ES-I3 (cell line): Measurements from ENCODE around the gene MFSD6.
"Not testable (repeated sequence)": the region's sequence is repeated elsewhere in the genome, so short reads cannot be mapped to it uniquely, and the experiment has no call there.

Experiments
- H3K36me3 ChIP-seq: 2 replicates; pipeline ENCODE4 v1.6.1; 2013; ENCODE audit warnings: mild to moderate bottlenecking, low read length, control low read depth, moderate library complexity; ENCODE audit not compliant: insufficient read depth
- H3K4me1 ChIP-seq: 2 replicates; pipeline ENCODE4 v1.6.1; 2013; ENCODE audit warnings: mild to moderate bottlenecking, control low read depth, low read length; ENCODE audit not compliant: insufficient read depth
- H3K9ac ChIP-seq: 2 replicates; pipeline ENCODE4 v1.6.1; 2013; ENCODE audit warnings: low read depth, mild to moderate bottlenecking, low read length, moderate library complexity
- H3K9me3 ChIP-seq: 2 replicates; pipeline ENCODE4 v1.6.1; 2013; ENCODE audit warnings: mild to moderate bottlenecking, low read length, moderate library complexity; ENCODE audit not compliant: control insufficient read depth, insufficient read depth

Gene MFSD6

GRCh38 chr2:190407662-190408537 is at the start of gene MFSD6:
TSS of gene MFSD6 (plus strand) at chr2:190408355. CDS start at chr2:190436030, 27,675 bp downstream.
- peak within 1 kb of the TSS; percentile 75 for H3K9ac ChIP-seq
- H3K36me3 ChIP-seq = no peaks in the 10 kb centered on the region
- peaks cover 7% of the 10 kb centered on the region for H3K4me1 ChIP-seq
- no peaks in the 10 kb centered on the region for H3K9me3 ChIP-seq

- H3K9ac ChIP-seq, H3K36me3 ChIP-seq, H3K9me3 ChIP-seq: not testable (repeated sequence)
- peaks cover 10% of the 10 kb centered on the region; the same call in 1 of the 2 replicates for H3K4me1 ChIP-seq
Measured at GRCh38 chr2:190358655-190359448, 49.3 kb upstream of the MFSD6 start.

GRCh38 chr2:190360561-190360960 is 47.6 kb upstream of the MFSD6 start:
- H3K9ac ChIP-seq = no peak overlapping the region

GRCh38 chr2:190360965-190361364 is 47.2 kb upstream of the MFSD6 start:
- Histone ChIP-seq H3K9ac (no peak overlapping the region), H3K9me3 (no peaks in the 10 kb centered on the region), H3K4me1 (peaks cover 10% of the 10 kb centered on the region; the same call in 1 of the 2 replicates), H3K36me3 (no peaks in the 10 kb centered on the region)

More at GRCh38 chr2:190360561-190360960, 47.6 kb upstream of the MFSD6 start:
- H3K9me3 ChIP-seq = no peaks in the 10 kb centered on the region
- no peaks in the 10 kb centered on the region for H3K36me3 ChIP-seq
- peaks cover 10% of the 10 kb centered on the region; the same call in 1 of the 2 replicates for H3K4me1 ChIP-seq

GRCh38 chr2:190361572-190361971 is 46.6 kb upstream of the MFSD6 start:
- Histone ChIP-seq H3K9me3 (no peaks in the 10 kb centered on the region), H3K4me1 (peaks cover 7% of the 10 kb centered on the region; the same call in 1 of the 2 replicates), H3K9ac (no peak overlapping the region), H3K36me3 (no peaks in the 10 kb centered on the region)

GRCh38 chr2:190362894-190363293 is 45.3 kb upstream of the MFSD6 start:
- H3K36me3 ChIP-seq = no peaks in the 10 kb centered on the region
- H3K9me3 ChIP-seq = no peaks in the 10 kb centered on the region
- H3K9ac ChIP-seq = no peak overlapping the region
- peaks cover 7% of the 10 kb centered on the region; the same call in 1 of the 2 replicates for H3K4me1 ChIP-seq

GRCh38 chr2:190365499-190366204 is 42.5 kb upstream of the MFSD6 start:
- Histone ChIP-seq H3K4me1 (no peaks in the 10 kb centered on the region), H3K9ac (no peak overlapping the region), H3K9me3 (no peaks in the 10 kb centered on the region), H3K36me3 (no peaks in the 10 kb centered on the region)

GRCh38 chr2:190366248-190366753 is 41.9 kb upstream of the MFSD6 start:
- H3K9me3 ChIP-seq = no peaks in the 10 kb centered on the region
- no peaks in the 10 kb centered on the region for H3K4me1 ChIP-seq
- H3K36me3 ChIP-seq = no peaks in the 10 kb centered on the region

GRCh38 chr2:190367091-190367490 is 41.1 kb upstream of the MFSD6 start:
- H3K4me1 ChIP-seq = no peaks in the 10 kb centered on the region
- no peaks in the 10 kb centered on the region for H3K36me3 ChIP-seq
- H3K9me3 ChIP-seq = no peaks in the 10 kb centered on the region
- no peak overlapping the region for H3K9ac ChIP-seq

More at GRCh38 chr2:190366248-190366753, 41.9 kb upstream of the MFSD6 start:
- H3K9ac ChIP-seq = no peak overlapping the region

- Histone ChIP-seq H3K4me1 (no peaks in the 10 kb centered on the region), H3K36me3 (no peaks in the 10 kb centered on the region), H3K9me3 (no peaks in the 10 kb centered on the region), H3K9ac (no peak overlapping the region)
Measured at GRCh38 chr2:190369635-190370034, 38.5 kb upstream of the MFSD6 start.

GRCh38 chr2:190376083-190376482 is 32.1 kb upstream of the MFSD6 start:
- Histone ChIP-seq H3K9ac (no peak overlapping the region), H3K4me1 (no peaks in the 10 kb centered on the region), H3K9me3 (no peaks in the 10 kb centered on the region), H3K36me3 (no peaks in the 10 kb centered on the region)

GRCh38 chr2:190376591-190377245 is 31.4 kb upstream of the MFSD6 start:
- no peak overlapping the region for H3K9ac ChIP-seq

GRCh38 chr2:190378880-190379237 is 29.3 kb upstream of the MFSD6 start:
- Histone ChIP-seq H3K4me1 (no peaks in the 10 kb centered on the region), H3K9me3 (no peaks in the 10 kb centered on the region), H3K36me3 (no peaks in the 10 kb centered on the region), H3K9ac (no peak overlapping the region)

More at GRCh38 chr2:190376591-190377245, 31.4 kb upstream of the MFSD6 start:
- Histone ChIP-seq H3K36me3 (no peaks in the 10 kb centered on the region), H3K9me3 (no peaks in the 10 kb centered on the region), H3K4me1 (no peaks in the 10 kb centered on the region)
